ENCODE results near the gene TNFAIP1.

The TNFAIP1 gene

GRCh38 chr17:28395426-28395825, 59.9 kb downstream of the TNFAIP1 start:
- no peaks in the 10 kb centered on the region for H3K36me3 ChIP-seq (ENCODE audit: insufficient read depth, low read length)

GRCh38 chr17:28395968-28396367, 60.4 kb downstream of the TNFAIP1 start:
- no peak overlapping the region for H3K4me3 ChIP-seq (ENCODE audit: low read length, poor library complexity, severe bottlenecking)
- no peaks in the 10 kb centered on the region for H3K9me3 ChIP-seq (ENCODE audit: insufficient read depth, low read depth, low read length)
- H3K9me2 ChIP-seq (replicated peaks; ENCODE audit: low read depth, low read length), result no peaks in the 10 kb centered on the region
- H3K27me3 ChIP-seq (ENCODE audit: insufficient read depth, low read length, poor library complexity, severe bottlenecking), result no peaks in the 10 kb centered on the region
- H3K4me1 ChIP-seq (ENCODE audit: insufficient read depth, low read length, poor library complexity, severe bottlenecking), result no peaks in the 10 kb centered on the region
- no peak overlapping the region for H3K4me2 ChIP-seq (ENCODE audit: low read depth, low read length, poor library complexity, severe bottlenecking)
- H3K36me3 ChIP-seq (ENCODE audit: insufficient read depth, low read length), result no peaks in the 10 kb centered on the region
- no peak overlapping the region for H2AFZ ChIP-seq (ENCODE audit: low read length)
- no peaks in the 10 kb centered on the region for H3F3A ChIP-seq (ENCODE audit: low read depth)
- TF ChIP-seq EZH2phosphoT487 (IDR thresholded peaks at IDR 0.05; ENCODE audit: borderline replicate concordance) (no peak), CTCF (conservative IDR thresholded peaks at IDR 0.05; ENCODE audit: low read length) (no peak)
- no peaks in the 10 kb centered on the region for H4K20me1 ChIP-seq (ENCODE audit: insufficient read depth, low read length, poor library complexity, severe bottlenecking)
- H3K79me2 ChIP-seq (ENCODE audit: insufficient read depth, low read length), result no peaks in the 10 kb centered on the region
- no peak overlapping the region for H3K9ac ChIP-seq (ENCODE audit: low read depth, low read length, poor library complexity, severe bottlenecking)

More at GRCh38 chr17:28395426-28395825, 59.9 kb downstream of the TNFAIP1 start:
- Histone ChIP-seq H3F3A (ENCODE audit: low read depth) (no peaks in the 10 kb centered on the region), H3K4me1 (ENCODE audit: insufficient read depth, low read length, poor library complexity, severe bottlenecking) (no peaks in the 10 kb centered on the region), H3K9me3 (ENCODE audit: insufficient read depth, low read depth, low read length) (no peaks in the 10 kb centered on the region), H3K79me2 (ENCODE audit: insufficient read depth, low read length) (no peaks in the 10 kb centered on the region), H3K9ac (ENCODE audit: low read depth, low read length, poor library complexity, severe bottlenecking) (no peak overlapping the region), H3K9me2 (replicated peaks; ENCODE audit: low read depth, low read length) (no peaks in the 10 kb centered on the region), H3K4me2 (ENCODE audit: low read depth, low read length, poor library complexity, severe bottlenecking) (no peak overlapping the region), H3K4me3 (ENCODE audit: low read length, poor library complexity, severe bottlenecking) (no peak overlapping the region), H3K27me3 (ENCODE audit: insufficient read depth, low read length, poor library complexity, severe bottlenecking) (no peaks in the 10 kb centered on the region), H2AFZ (ENCODE audit: low read length) (no peak overlapping the region), H4K20me1 (ENCODE audit: insufficient read depth, low read length, poor library complexity, severe bottlenecking) (no peaks in the 10 kb centered on the region)
- TF ChIP-seq CTCF (conservative IDR thresholded peaks at IDR 0.05; ENCODE audit: low read length) (no peak), EZH2phosphoT487 (IDR thresholded peaks at IDR 0.05; ENCODE audit: borderline replicate concordance) (no peak)
